AG04449 (cell line): ENCODE measurements around the gene SLC6A12.

Source experiments
- CTCF ChIA-PET: fragments of 350-600 bp; formaldehyde crosslinking; extraction: SDS; loops from one replicate; lab custom pipeline; 2021; ENCODE audit warnings: antibody characterized with exemption; lab: Yijun Ruan, JAX
- POLR2A ChIA-PET: fragments of 400-600, 350-600 bp; formaldehyde crosslinking; extraction: SDS; loops from one replicate; lab custom pipeline; 2020; ENCODE audit warnings: antibody characterized with exemption, inconsistent platforms; lab: Yijun Ruan, JAX
- DNase-seq: peaks from one replicate; pipeline ENCODE4 v3.0.0-alpha.2; 2010; ENCODE audit warnings: low read depth, low spot score
- H3K4me3 ChIP-seq: 2 replicates; pipeline ENCODE4 v1.5.1; 2011; ENCODE audit warnings: low read depth, mild to moderate bottlenecking, control low read depth, low read length
- CTCF ChIP-seq: IDR thresholded peaks from one replicate; pipeline ENCODE4 v1.5.1; 2011; ENCODE audit warnings: mild to moderate bottlenecking, moderate library complexity, low read length, control low read depth, inconsistent platforms; ENCODE audit not compliant: insufficient read depth; ENCODE audit errors: missing control alignments

SLC6A12 gene

GRCh38 chr12:227286-227915 lies 13.4 kb upstream of the SLC6A12 start:
- no peak for DNase-seq
- CTCF ChIA-PET, result interaction anchor here (3.7 kb wide), 1 partner anchor 8 kb away, joined by 13 read pairs; no protein-coding TSS in a partner anchor
- POLR2A ChIA-PET, result no interaction called here
- H3K4me3 ChIP-seq, result no peak overlapping the region
- no peak for TF ChIP-seq CTCF

- DNase-seq, result no peak
- no peak for TF ChIP-seq CTCF
- CTCF ChIA-PET, result no interaction called here
- H3K4me3 ChIP-seq, result no peak overlapping the region
- POLR2A ChIA-PET, result no interaction called here
Measured at GRCh38 chr12:226401-226800, 12.4 kb upstream of the SLC6A12 start.

- H3K4me3 ChIP-seq, result no peak overlapping the region
- ChIA-PET CTCF (interaction anchor here (0.6 to 2.3 kb wide), 2 partner anchors 9 to 13 kb away, joined by 3 to 8 read pairs; no protein-coding TSS in a partner anchor), POLR2A (no interaction called here)
- TF ChIP-seq CTCF, result no peak
- DNase-seq, result no peak
Measured at GRCh38 chr12:225012-225411, 11.1 kb upstream of the SLC6A12 start.

- ChIA-PET POLR2A (no interaction called here), CTCF (interaction anchor here (2.3 kb wide), 1 partner anchor 12 kb away, joined by 8 read pairs; no protein-coding TSS in a partner anchor)
- DNase-seq, result no peak
- H3K4me3 ChIP-seq, result no peak overlapping the region
- TF ChIP-seq CTCF, result no peak
Measured at GRCh38 chr12:224330-224729, 10.4 kb upstream of the SLC6A12 start.

- ChIA-PET POLR2A (no interaction called here), CTCF (interaction anchor here (2.3 kb wide), 1 partner anchor 12 kb away, joined by 8 read pairs; no protein-coding TSS in a partner anchor)
- H3K4me3 ChIP-seq, result no peak overlapping the region
- TF ChIP-seq CTCF, result no peak
- DNase-seq, result no peak
Measured at GRCh38 chr12:223841-224240, 9.9 kb upstream of the SLC6A12 start.

- H3K4me3 ChIP-seq, result no peak overlapping the region
- CTCF ChIA-PET, result no interaction called here
- TF ChIP-seq CTCF, result no peak
- POLR2A ChIA-PET, result no interaction called here
- DNase-seq, result no peak
Measured at GRCh38 chr12:221736-222135, 7.8 kb upstream of the SLC6A12 start.
